Kidney (tissue), 14 donors: ENCODE results near the gene NFATC2IP. TPM values are rescaled to one million over a fixed set of nuclear protein-coding genes. Genes with fewer than 3 reads are reported as not detected.
"Not testable (repeated sequence)": the region's sequence is repeated elsewhere in the genome, so short reads cannot be mapped to it uniquely, and the experiment has no call there.

Experiments
- DNase-seq, 5 donors: peaks; one replicate each; pipeline ENCODE4 v3.0.0-alpha.2; 2013 to 2020
- FAIRE-seq: peaks from 2 replicates; lab custom pipeline; 2012; peaks lifted over from hg19 to GRCh38; lab: Jason Lieb, UNC
- H3K27ac ChIP-seq, 2 donors: one replicate each; pipeline ENCODE4 v1.7.0; 2013; ENCODE audit warnings: low read depth in 2 of 2, low read length in 2 of 2, inconsistent platforms in 1 of 2
- H3K27me3 ChIP-seq: one replicate; pipeline ENCODE4 v1.7.1; 2013; ENCODE audit warnings: low read length, inconsistent platforms; ENCODE audit not compliant: control insufficient read depth, insufficient read depth
- H3K36me3 ChIP-seq, 3 donors: one replicate each; pipeline versions ENCODE4 v1.7.0 to v1.7.1; 2013; ENCODE audit warnings: low read length in 3 of 3, control low read depth in 1 of 3, inconsistent platforms in 1 of 3; ENCODE audit not compliant: insufficient read depth in 3 of 3, control insufficient read depth in 2 of 3
- H3K4me1 ChIP-seq, 3 donors: one replicate each; pipeline versions ENCODE4 v1.7.0 to v1.7.1; 2013; ENCODE audit warnings: low read length in 3 of 3, inconsistent platforms in 1 of 3, low read depth in 1 of 3; ENCODE audit not compliant: control insufficient read depth in 2 of 3, insufficient read depth in 2 of 3
- H3K4me3 ChIP-seq, 3 donors: one replicate each; pipeline versions ENCODE4 v1.7.0 to v1.8.1; 2013; ENCODE audit warnings: low read length in 3 of 3, control low read depth in 1 of 3, inconsistent platforms in 1 of 3
- H3K9ac ChIP-seq, 3 donors: one replicate each; pipeline versions ENCODE4 v1.7.0 to v1.7.1; 2013; ENCODE audit warnings: low read length in 3 of 3, control low read depth in 1 of 3, inconsistent platforms in 1 of 3
- H3K9me3 ChIP-seq, 3 donors: one replicate each; pipeline versions ENCODE4 v1.7.0 to v1.7.1; 2013; ENCODE audit warnings: low read length in 3 of 3, control low read depth in 1 of 3, inconsistent platforms in 1 of 3; ENCODE audit not compliant: control insufficient read depth in 2 of 3, insufficient read depth in 1 of 3
- CTCF ChIP-seq: IDR thresholded peaks from 3 replicates; pipeline ENCODE4 v1.5.1; 2012; ENCODE audit warnings: mild to moderate bottlenecking, moderate library complexity, borderline replicate concordance; ENCODE audit not compliant: insufficient read depth; ENCODE audit errors: extremely low read depth
- intact Hi-C: fragments of 100-400 bp; cut with DNase I; formaldehyde crosslinking; loops from one replicate; pipeline ENCODE4 v1.11.1; 2022
- polyA plus RNA-seq: library from polyadenylated mRNA; stranded (reverse); fragments of 350-450 nt; fragmentation: Illumina TruSeq; extraction: RNeasy Lipid Tissue Mini Kit (QIAGEN cat#74804); gene quantifications from one replicate; pipeline ENCODE4 v1.2.3, GENCODE V29; 2014; ENCODE audit warnings: low read depth, low replicate concordance; ENCODE audit not compliant: insufficient read depth
- total RNA-seq: library from RNA; stranded (reverse); fragmentation: NEBNext Ultra II Directional; extraction: Animal tissue kit (Norgen Biotek cat#: 25700); gene quantifications from one replicate; pipeline ENCODE4 v1.2.1, GENCODE V29; 2021
- donor health status: control.
- donor health status: control.
- donor health status: control.
- donor health status: control.
- donor health status: control.
- donor health status: DM: yes; HTN: yes; CAD: no.
- donor health status: Normal renal cell carcinoma (clear cell type).

The NFATC2IP gene
- total and polyA plus RNA-seq, 2 donors from 2014 or later: 8.9 to 31.0 TPM

- no peak for DNase-seq
- Histone ChIP-seq H3K4me1 (no peaks in the 10 kb centered on the region), H3K9ac (no peak overlapping the region), H3K27ac (no peak overlapping the region), H3K27me3 (no peaks in the 10 kb centered on the region), H3K36me3 (no peaks in the 10 kb centered on the region), H3K4me3 (no peak overlapping the region), H3K9me3 (no peaks in the 10 kb centered on the region)
- intact Hi-C loops: no loop called here
- no peak for TF ChIP-seq CTCF
- FAIRE-seq: no peak
These were observed 48.1 kb downstream of the NFATC2IP start for GRCh38 chr16:28998837-28999236.

GRCh38 chr16:28999577-28999976, 48.8 kb downstream of the NFATC2IP start:
- TF ChIP-seq CTCF: no peak
- Histone ChIP-seq H3K36me3 (no peaks in the 10 kb centered on the region), H3K9me3 (no peaks in the 10 kb centered on the region), H3K9ac (no peak overlapping the region), H3K27me3 (no peaks in the 10 kb centered on the region), H3K4me3 (no peak overlapping the region), H3K4me1 (no peaks in the 10 kb centered on the region), H3K27ac (no peak overlapping the region)
- FAIRE-seq (no peak), DNase-seq (no peak)
- intact Hi-C loops: no loop called here

GRCh38 chr16:29000019-29000418, 49.3 kb downstream of the NFATC2IP start:
- Histone ChIP-seq H3K9me3 (no peaks in the 10 kb centered on the region), H3K4me3 (no peak overlapping the region), H3K4me1 (no peaks in the 10 kb centered on the region), H3K27ac (no peak overlapping the region), H3K27me3 (no peaks in the 10 kb centered on the region), H3K9ac (no peak overlapping the region), H3K36me3 (no peaks in the 10 kb centered on the region)
- DNase-seq (no peak), FAIRE-seq (no peak)
- no peak for TF ChIP-seq CTCF
- intact Hi-C loops: no loop called here

- FAIRE-seq, H3K4me1 ChIP-seq, DNase-seq, intact Hi-C loops, H3K9ac ChIP-seq, H3K9me3 ChIP-seq, H3K4me3 ChIP-seq, H3K27me3 ChIP-seq, H3K36me3 ChIP-seq, H3K27ac ChIP-seq: not testable (repeated sequence)
These were observed 53.9 kb downstream of the NFATC2IP start for GRCh38 chr16:29004496-29005139.
